HepG2 (cell line): ENCODE measurements around the gene MSI2. TPM values are rescaled to one million over a fixed set of nuclear protein-coding genes. Genes with fewer than 3 reads are reported as not detected.

Experiments used
- ARHGAP35 ChIP-seq: sonication (generic); formaldehyde crosslinking; IDR thresholded peaks from 2 replicates; pipeline ENCODE4 v1.9.0; 2022; ENCODE audit warnings: mild to moderate bottlenecking, inconsistent platforms, moderate library complexity, missing genetic modification reagents, borderline replicate concordance
- CENPX ChIP-seq: sonication (generic); formaldehyde crosslinking; IDR thresholded peaks from 2 replicates; pipeline ENCODE4 v1.9.0; 2021; ENCODE audit warnings: mild to moderate bottlenecking, missing genetic modification reagents, moderate library complexity
- CHCHD3 ChIP-seq: sonication (generic); formaldehyde crosslinking; IDR thresholded peaks from 2 replicates; pipeline ENCODE4 v1.8.0; 2022; ENCODE audit warnings: mild to moderate bottlenecking, missing genetic modification reagents, moderate library complexity
- CREB1 ChIP-seq, 2 experiments: fragments of 450-650 bp in 1 of 2; IDR thresholded peaks; 2 replicates each; pipeline ENCODE4 v1.6.1; 2016 to 2017; ENCODE audit warnings: control low read depth in 1 of 2, mild to moderate bottlenecking in 1 of 2, missing compliant biosample characterization in 1 of 2, missing genetic modification characterization in 1 of 2
- EEA1 ChIP-seq: sonication (generic); formaldehyde crosslinking; IDR thresholded peaks from 2 replicates; pipeline ENCODE4 v1.5.1; 2020; ENCODE audit warnings: mild to moderate bottlenecking, missing genetic modification reagents, borderline replicate concordance
- GATAD1 ChIP-seq: IDR thresholded peaks from 2 replicates; pipeline ENCODE4 v1.6.1; 2016; ENCODE audit warnings: missing genetic modification reagents, missing compliant biosample characterization
- HNRNPUL1 ChIP-seq: fragments of 200-400 bp; formaldehyde crosslinking; IDR thresholded peaks from 2 replicates; pipeline ENCODE4 v1.6.1; 2017; ENCODE audit warnings: low read depth, mild to moderate bottlenecking, low read length, moderate library complexity
- JUND ChIP-seq: sonication (generic); formaldehyde crosslinking; IDR thresholded peaks from 2 replicates; pipeline ENCODE4 v1.8.0; 2022; ENCODE audit warnings: mild to moderate bottlenecking, missing genetic modification reagents
- NR2C2 ChIP-seq: sonication (generic); formaldehyde crosslinking; IDR thresholded peaks from 2 replicates; pipeline ENCODE4 v1.4.0; 2020; ENCODE audit warnings: missing genetic modification reagents, mild to moderate bottlenecking, moderate library complexity, borderline replicate concordance
- PITX1 ChIP-seq: sonication (generic); formaldehyde crosslinking; IDR thresholded peaks from 2 replicates; pipeline ENCODE4 v1.5.1; 2020; ENCODE audit warnings: mild to moderate bottlenecking, missing genetic modification reagents
- SALL1 ChIP-seq: sonication (generic); formaldehyde crosslinking; IDR thresholded peaks from 2 replicates; pipeline ENCODE4 v1.8.0; 2022; ENCODE audit warnings: mild to moderate bottlenecking, missing genetic modification reagents
- SP4 ChIP-seq: sonication (generic); formaldehyde crosslinking; IDR thresholded peaks from 2 replicates; pipeline ENCODE4 v1.8.1; 2023; ENCODE audit warnings: mild to moderate bottlenecking, missing genetic modification reagents
- SRF ChIP-seq: IDR thresholded peaks from 2 replicates; pipeline ENCODE4 v1.6.1; 2011; ENCODE audit warnings: mild to moderate bottlenecking, low read depth, low read length, moderate library complexity
- TBX2 ChIP-seq: sonication (generic); formaldehyde crosslinking; IDR thresholded peaks from 2 replicates; pipeline ENCODE4 v1.5.0; 2020; ENCODE audit warnings: missing genetic modification reagents, mild to moderate bottlenecking, borderline replicate concordance
- TIGD3 ChIP-seq: sonication (generic); formaldehyde crosslinking; IDR thresholded peaks from 2 replicates; pipeline ENCODE4 v1.5.1; 2020; ENCODE audit warnings: mild to moderate bottlenecking, missing genetic modification reagents, borderline replicate concordance
- ZFAT ChIP-seq: sonication (generic); formaldehyde crosslinking; conservative IDR thresholded peaks from 2 replicates; pipeline ENCODE4 v1.8.1; 2023; ENCODE audit warnings: missing genetic modification reagents, inconsistent platforms
- ZFP41 ChIP-seq: sonication (generic); formaldehyde crosslinking; IDR thresholded peaks from 2 replicates; pipeline ENCODE4 v1.4.0; 2020; ENCODE audit warnings: mild to moderate bottlenecking, missing genetic modification reagents, borderline replicate concordance
- ZNF280D ChIP-seq: sonication (generic); formaldehyde crosslinking; IDR thresholded peaks from 2 replicates; pipeline ENCODE4 v1.5.1; 2020; ENCODE audit warnings: mild to moderate bottlenecking, missing genetic modification reagents
- ZNF468 ChIP-seq: sonication (generic); formaldehyde crosslinking; IDR thresholded peaks from 2 replicates; pipeline ENCODE4 v1.8.0; 2022; ENCODE audit warnings: mild to moderate bottlenecking, moderate library complexity, missing genetic modification reagents
- ZNF552 ChIP-seq: sonication (generic); formaldehyde crosslinking; IDR thresholded peaks from 2 replicates; pipeline ENCODE4 v1.9.0; 2022; ENCODE audit warnings: missing genetic modification reagents, mild to moderate bottlenecking, borderline replicate concordance
- ZNF589 ChIP-seq: sonication (generic); formaldehyde crosslinking; conservative IDR thresholded peaks from 2 replicates; pipeline ENCODE4 v1.8.0; 2022; ENCODE audit warnings: mild to moderate bottlenecking, moderate library complexity, missing genetic modification reagents
- ZNF614 ChIP-seq: IDR thresholded peaks from 2 replicates; pipeline ENCODE4 v1.6.1; 2018; ENCODE audit warnings: missing biosample characterization, missing genetic modification reagents, inconsistent platforms, borderline replicate concordance
- ZNF891 ChIP-seq: sonication (generic); formaldehyde crosslinking; IDR thresholded peaks from 2 replicates; pipeline ENCODE4 v1.5.0; 2020; ENCODE audit warnings: mild to moderate bottlenecking, missing genetic modification reagents
- ZUFSP ChIP-seq: sonication (generic); formaldehyde crosslinking; IDR thresholded peaks from 2 replicates; pipeline ENCODE4 v1.9.0; 2021; ENCODE audit warnings: missing genetic modification reagents, mild to moderate bottlenecking, borderline replicate concordance
- polyA plus RNA-seq, 8 experiments: library from polyadenylated mRNA; depleted of rRNA in 3 of 8; stranded (reverse) in 7 of 8; unstranded in 1 of 8; fragments of >200 nt; fragmentation: Illumina TruSeq in 4 of 8; extraction: Trizol in 4 of 8; gene quantifications; 2 replicates each; pipeline versions ENCODE4 v1.2.1 to v1.2.3, GENCODE V29; 2011 to 2016; ENCODE audit warnings: low read depth in 4 of 8, missing spikeins in 1 of 8, mixed read lengths in 1 of 8; ENCODE audit not compliant: insufficient read depth in 1 of 8
- total RNA-seq, 5 experiments: library from RNA; depleted of rRNA; stranded (reverse); fragments of >200 nt; fragmentation: Illumina TruSeq; extraction: Trizol; gene quantifications; 2 replicates each; pipeline ENCODE4 v1.2.3, GENCODE V29; 2016; ENCODE audit warnings: low read depth in 1 of 5

MSI2 gene
- total and polyA plus RNA-seq, 2 of the 13 experiments (the other 11 are each of a cell fraction or from before 2014, with no cell fraction given): 77.5 to 78.4 TPM

GRCh38 chr17:57440522-57441269, 184.4 kb downstream of the MSI2 start (continued):
- TF ChIP-seq ZNF552 (no peak; the same call in 1 of the 2 replicates), PITX1 (CRISPR knock-in tag) (no peak), ZNF589 (CRISPR knock-in tag) (no peak), GATAD1 (0 out of 2 replicates have a peak, but pooled peaks have one; percentile 24), HNRNPUL1 (no peak), ZNF891 (CRISPR knock-in tag) (no peak), NR2C2 (CRISPR knock-in tag) (no peak; the same call in 1 of the 2 replicates), JUND (CRISPR knock-in tag) (no peak), TIGD3 (CRISPR knock-in tag) (no peak), ZFAT (CRISPR knock-in tag) (no peak), SALL1 (CRISPR knock-in tag) (peak; percentile 70; the same call in 1 of the 2 replicates), CREB1 (IDR thresholded peaks at IDR 0.05) (no peak), CREB1 (CRISPR knock-in tag; IDR thresholded peaks at IDR 0.05) (no peak), ARHGAP35 (CRISPR knock-in tag) (no peak), ZUFSP (CRISPR knock-in tag) (no peak), ZNF614 (CRISPR knock-in tag) (peak; percentile 32; the same call in 1 of the 2 replicates), CENPX (CRISPR knock-in tag) (no peak), SP4 (CRISPR knock-in tag) (no peak), CHCHD3 (CRISPR knock-in tag) (no peak), EEA1 (CRISPR knock-in tag) (no peak), TBX2 (CRISPR knock-in tag) (no peak), SRF (no peak), ZNF280D (no peak), ZFP41 (CRISPR knock-in tag) (no peak), ZNF468 (CRISPR knock-in tag) (no peak)
